Measurements from ENCODE around the gene C1orf21.

- TF ChIP-seq ARNT (IDR thresholded peaks at IDR 0.05) (no peak), BHLHE40 (IDR thresholded peaks at IDR 0.05; ENCODE audit: borderline replicate concordance) (no peak), ZNF384 (IDR thresholded peaks at IDR 0.05) (0 out of 2 replicates have a peak, but pooled peaks have one; percentile 28), ELF4 (IDR thresholded peaks at IDR 0.05) (no peak), NFRKB (IDR thresholded peaks at IDR 0.05) (no peak), FOXK2 (IDR thresholded peaks at IDR 0.05) (no peak), FOXM1 (IDR thresholded peaks at IDR 0.05; ENCODE audit: borderline replicate concordance) (no peak), FOXA1 (IDR thresholded peaks at IDR 0.05) (no peak)
Measured at GRCh38 chr1:184399192-184399847, 12.5 kb downstream of the C1orf21 start.

All from HEK293T (cell line).